ENCODE results near the gene SFRP5. TPM values are rescaled to one million over a fixed set of nuclear protein-coding genes. Genes with fewer than 3 reads are reported as not detected.

The SFRP5 gene
- total RNA-seq, 1 donor from 2014 or later, result 8.7 TPM

DNA sequence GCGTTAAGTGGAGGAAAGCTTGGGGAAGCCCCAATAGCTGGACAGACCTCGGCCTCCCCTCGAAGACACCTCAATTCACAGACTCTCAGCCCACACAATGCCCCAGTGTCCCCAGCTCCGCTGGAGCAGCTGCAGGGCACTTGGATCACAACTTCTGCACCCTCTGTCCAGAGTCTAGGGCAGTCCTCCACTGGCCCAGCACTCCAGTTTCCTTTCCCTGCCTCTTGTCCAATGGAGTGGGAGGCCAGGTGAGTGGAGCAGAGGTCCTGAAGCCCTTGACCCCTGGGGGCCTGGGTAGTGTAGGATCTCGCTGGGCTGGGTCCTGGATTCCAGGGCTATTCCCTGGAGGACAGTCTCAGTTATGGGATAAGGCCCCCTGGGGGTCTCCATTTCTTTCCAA is 11.9 kb downstream of the SFRP5 start:
- Histone ChIP-seq H3K4me1 (peaks cover 13% of the 10 kb centered on the region), H3K4me3 (no peak overlapping the region), H3K9me3 (replicated peaks) (no peaks in the 10 kb centered on the region), H3K27ac (replicated peaks) (peak overlapping the region; percentile 33), H3K27me3 (ENCODE audit: low read depth) (no peaks in the 10 kb centered on the region), H3K36me3 (peaks cover 65% of the 10 kb centered on the region)
- intact Hi-C loops (cut with micrococcal nuclease), result loop anchor here (10.0 kb wide), 1 partner anchor 115 kb away; no protein-coding TSS in a partner anchor
- no peak for TF ChIP-seq CTCF (IDR thresholded peaks at IDR 0.05; ENCODE audit: borderline replicate concordance)
- no peak for DNase-seq

DNA sequence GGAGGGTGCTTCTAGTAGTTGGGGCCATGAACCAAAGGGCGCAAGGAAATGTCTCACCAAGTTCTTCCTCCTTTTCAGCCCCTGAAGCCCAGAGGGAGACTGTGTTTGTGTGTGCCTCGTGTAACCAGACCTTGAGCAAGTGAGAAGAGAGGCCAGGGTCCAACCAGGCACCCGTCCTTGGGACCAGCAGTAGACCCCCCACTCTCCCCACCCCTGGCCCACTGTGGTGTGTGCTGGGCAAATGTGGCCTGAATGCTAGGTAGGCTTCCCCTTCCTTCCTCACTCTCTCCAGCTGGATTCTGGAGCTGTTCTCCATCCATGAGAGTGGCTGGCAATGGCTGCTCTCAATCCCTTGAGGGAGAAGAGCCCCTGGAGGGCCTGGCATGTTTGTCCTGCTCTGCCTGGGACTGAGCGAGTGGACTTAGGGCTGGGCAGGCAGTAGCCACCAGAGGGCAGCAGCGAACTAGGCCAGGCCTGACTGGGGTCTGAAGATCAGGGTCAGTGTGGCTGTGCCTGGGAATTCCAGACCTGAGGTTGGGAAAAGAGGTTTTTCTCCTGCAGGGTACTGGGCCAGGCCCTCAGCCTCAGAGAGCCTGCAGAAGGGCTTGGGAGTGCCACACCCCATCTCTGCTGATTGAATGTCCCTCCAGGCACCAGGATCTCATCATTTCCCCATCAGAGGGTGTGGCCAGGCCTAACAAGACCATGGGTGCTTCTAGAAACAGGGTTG is 12.5 kb downstream of the SFRP5 start:
- H3K27me3 ChIP-seq (ENCODE audit: low read depth), result no peaks in the 10 kb centered on the region
- H3K27ac ChIP-seq (replicated peaks), result no peak overlapping the region
- peaks cover 72% of the 10 kb centered on the region for H3K36me3 ChIP-seq
- intact Hi-C loops (cut with micrococcal nuclease), result loop anchor here (10.0 kb wide), 1 partner anchor 115 kb away; no protein-coding TSS in a partner anchor
- no peaks in the 10 kb centered on the region for H3K9me3 ChIP-seq (replicated peaks)
- H3K4me1 ChIP-seq, result peaks cover 13% of the 10 kb centered on the region
- no peak overlapping the region for H3K4me3 ChIP-seq
- DNase-seq, result peak; percentile 60
- peak; percentile 89 for TF ChIP-seq CTCF (IDR thresholded peaks at IDR 0.05; ENCODE audit: borderline replicate concordance)

- no peak for TF ChIP-seq CTCF (IDR thresholded peaks at IDR 0.05; ENCODE audit: borderline replicate concordance)
- H3K27ac ChIP-seq (replicated peaks), result no peak overlapping the region
- peaks cover 3% of the 10 kb centered on the region for H3K4me1 ChIP-seq
- H3K36me3 ChIP-seq, result peaks cover 90% of the 10 kb centered on the region
- H3K4me3 ChIP-seq, result no peak overlapping the region
- no peaks in the 10 kb centered on the region for H3K27me3 ChIP-seq (ENCODE audit: low read depth)
- intact Hi-C loops (cut with micrococcal nuclease), result loop anchor here (10.0 kb wide), 1 partner anchor 117 kb away; no protein-coding TSS in a partner anchor
- DNase-seq, result no peak
- H3K9me3 ChIP-seq (replicated peaks), result no peaks in the 10 kb centered on the region
Measured at GRCh38 chr10:97757471-97757870, 14.3 kb downstream of the SFRP5 start.

- DNase-seq, result no peak
- Histone ChIP-seq H3K9me3 (replicated peaks) (no peaks in the 10 kb centered on the region), H3K4me3 (no peak overlapping the region), H3K27ac (replicated peaks) (no peak overlapping the region), H3K36me3 (peaks cover 99% of the 10 kb centered on the region), H3K27me3 (ENCODE audit: low read depth) (no peaks in the 10 kb centered on the region), H3K4me1 (no peaks in the 10 kb centered on the region)
- intact Hi-C loops (cut with micrococcal nuclease), result loop anchor here (10.0 kb wide), 1 partner anchor 119 kb away; no protein-coding TSS in a partner anchor
- TF ChIP-seq CTCF (IDR thresholded peaks at IDR 0.05; ENCODE audit: borderline replicate concordance), result no peak
Measured at GRCh38 chr10:97755718-97756117, 16.1 kb downstream of the SFRP5 start.

DNA sequence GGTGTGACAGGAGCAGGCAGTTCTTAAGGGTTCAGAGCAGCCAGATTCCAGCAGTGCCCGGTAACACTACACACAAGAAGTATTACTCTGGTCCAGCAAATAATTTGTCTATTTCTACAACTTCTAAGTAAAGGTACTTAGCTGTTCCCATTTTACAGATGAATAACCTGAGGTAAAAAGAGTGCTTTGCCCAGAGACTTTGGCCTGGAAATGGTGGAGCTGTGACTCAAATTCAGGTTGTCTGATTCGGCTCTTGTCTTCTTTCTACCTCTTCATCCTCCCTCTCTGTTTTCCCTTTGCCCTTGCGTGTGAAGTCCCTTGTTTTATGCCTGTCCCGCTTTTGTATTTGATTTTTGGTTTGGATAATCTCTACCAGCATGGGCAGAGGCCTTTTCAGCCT is 17.1 kb downstream of the SFRP5 start:
- no peaks in the 10 kb centered on the region for H3K4me1 ChIP-seq
- no peak overlapping the region for H3K4me3 ChIP-seq
- no peaks in the 10 kb centered on the region for H3K27me3 ChIP-seq (ENCODE audit: low read depth)
- H3K9me3 ChIP-seq (replicated peaks), result no peaks in the 10 kb centered on the region
- intact Hi-C loops (cut with micrococcal nuclease), result loop anchor here (10.0 kb wide), 1 partner anchor 120 kb away; no protein-coding TSS in a partner anchor
- H3K36me3 ChIP-seq, result peaks cover 99% of the 10 kb centered on the region
- no peak for TF ChIP-seq CTCF (IDR thresholded peaks at IDR 0.05; ENCODE audit: borderline replicate concordance)
- no peak overlapping the region for H3K27ac ChIP-seq (replicated peaks)
- no peak for DNase-seq
